Right forelimb (tissue), 1 donor: ENCODE measurements around the gene TMEM9.

Source experiments
- DNase-seq: peaks from one replicate; pipeline ENCODE4 v3.0.0-alpha.2; 2018

TMEM9 gene

GRCh38 chr1:201126463-201126831, 27.8 kb downstream of the TMEM9 start:
- DNase-seq: no peak

GRCh38 chr1:201125800-201126199, 28.5 kb downstream of the TMEM9 start:
- no peak for DNase-seq

- no peak for DNase-seq
Measured at GRCh38 chr1:201125019-201125418, 29.3 kb downstream of the TMEM9 start.

- DNase-seq: no peak
Measured at GRCh38 chr1:201123866-201124265, 30.4 kb downstream of the TMEM9 start.

GRCh38 chr1:201122321-201122957, 31.8 kb downstream of the TMEM9 start:
- no peak for DNase-seq

GRCh38 chr1:201119206-201120197, 34.8 kb downstream of the TMEM9 start:
- no peak for DNase-seq

- DNase-seq: no peak
Measured at GRCh38 chr1:201116091-201116490, 38.2 kb downstream of the TMEM9 start.

GRCh38 chr1:201115390-201115937, 38.8 kb downstream of the TMEM9 start:
- DNase-seq: no peak

- DNase-seq: peak; percentile 91
Measured at GRCh38 chr1:201114245-201115131, 39.8 kb downstream of the TMEM9 start.

- DNase-seq: no peak
Measured at GRCh38 chr1:201113451-201114244, 40.6 kb downstream of the TMEM9 start.

- no peak for DNase-seq
Measured at GRCh38 chr1:201112926-201113325, 41.3 kb downstream of the TMEM9 start.

- no peak for DNase-seq
Measured at GRCh38 chr1:201112173-201112731, 42.0 kb downstream of the TMEM9 start, which contains the start of gene CACNA1S. CACNA1S (minus strand) TSS chr1:201112426; CDS start chr1:201112339, 87 bp downstream.

GRCh38 chr1:201111672-201112071, 42.6 kb downstream of the TMEM9 start:
- DNase-seq: no peak

GRCh38 chr1:201111156-201111555, 43.1 kb downstream of the TMEM9 start:
- DNase-seq: no peak

- DNase-seq: no peak
Measured at GRCh38 chr1:201110616-201111015, 43.7 kb downstream of the TMEM9 start.

- DNase-seq: no peak
Measured at GRCh38 chr1:201110138-201110537, 44.1 kb downstream of the TMEM9 start.

GRCh38 chr1:201109651-201110050, 44.6 kb downstream of the TMEM9 start:
- no peak for DNase-seq

- no peak for DNase-seq
Measured at GRCh38 chr1:201108614-201109013, 45.7 kb downstream of the TMEM9 start.

- DNase-seq: no peak
Measured at GRCh38 chr1:201105688-201106087, 48.6 kb downstream of the TMEM9 start.

- DNase-seq: no peak
Measured at GRCh38 chr1:201104141-201104540, 50.1 kb downstream of the TMEM9 start.

- DNase-seq: no peak
Measured at GRCh38 chr1:201103666-201104065, 50.6 kb downstream of the TMEM9 start.
